HepG2 (cell line): ENCODE results near the gene PROC. TPM values are rescaled to one million over a fixed set of nuclear protein-coding genes. Genes with fewer than 3 reads are reported as not detected.

Experiments
- CEBPG ChIP-seq: IDR thresholded peaks from 2 replicates; pipeline ENCODE4 v1.6.1; 2016
- GTF2F1 ChIP-seq: fragments of 150-350 bp; IDR thresholded peaks from 2 replicates; pipeline ENCODE4 v1.6.1; 2014; ENCODE audit warnings: low read length
- HOMEZ ChIP-seq: IDR thresholded peaks from 2 replicates; pipeline ENCODE4 v1.6.1; 2016; ENCODE audit warnings: low read depth
- IKZF1 ChIP-seq: fragments of 450-650 bp; IDR thresholded peaks from 2 replicates; pipeline ENCODE4 v1.7.1; 2016
- MAZ ChIP-seq, 2 experiments: sonication (generic) in 1 of 2; formaldehyde crosslinking in 1 of 2; IDR thresholded peaks; 2 replicates each; pipeline versions ENCODE4 v1.5.0 to v1.6.1; 2012 to 2020; ENCODE audit warnings: low read depth in 2 of 2, mild to moderate bottlenecking in 2 of 2, borderline replicate concordance in 1 of 2, improper control_type of control experiment in 1 of 2, low read length in 1 of 2, missing genetic modification reagents in 1 of 2, moderate library complexity in 1 of 2
- NFIB ChIP-seq: sonication (generic); formaldehyde crosslinking; IDR thresholded peaks from 2 replicates; pipeline ENCODE4 v1.9.0; 2021; ENCODE audit warnings: missing genetic modification reagents, mild to moderate bottlenecking, borderline replicate concordance
- NR2F6 ChIP-seq, 2 experiments: IDR thresholded peaks; 2 replicates each; pipeline ENCODE4 v1.6.1; 2016; ENCODE audit warnings: antibody characterized with exemption in 1 of 2, mild to moderate bottlenecking in 1 of 2
- RARG ChIP-seq: sonication (generic); formaldehyde crosslinking; IDR thresholded peaks from 2 replicates; pipeline ENCODE4 v1.4.0; 2020; ENCODE audit warnings: low read depth, mild to moderate bottlenecking, missing genetic modification reagents
- ZFP82 ChIP-seq: sonication (generic); formaldehyde crosslinking; IDR thresholded peaks from 2 replicates; pipeline ENCODE4 v1.5.1; 2020; ENCODE audit warnings: mild to moderate bottlenecking, missing genetic modification reagents, borderline replicate concordance
- ZIK1 ChIP-seq: sonication (generic); formaldehyde crosslinking; IDR thresholded peaks from 2 replicates; pipeline ENCODE4 v1.5.0; 2020; ENCODE audit warnings: mild to moderate bottlenecking, low read depth, missing genetic modification reagents, borderline replicate concordance
- ZNF121 ChIP-seq: sonication (generic); formaldehyde crosslinking; IDR thresholded peaks from 2 replicates; pipeline ENCODE4 v1.5.0; 2020; ENCODE audit warnings: mild to moderate bottlenecking, missing genetic modification reagents
- ZNF224 ChIP-seq: sonication (generic); formaldehyde crosslinking; IDR thresholded peaks from 2 replicates; pipeline ENCODE4 v1.5.0; 2020; ENCODE audit warnings: mild to moderate bottlenecking, missing genetic modification reagents
- ZNF251 ChIP-seq: sonication (generic); formaldehyde crosslinking; IDR thresholded peaks from 2 replicates; pipeline ENCODE4 v1.9.0; 2021; ENCODE audit warnings: mild to moderate bottlenecking, missing genetic modification reagents
- ZNF44 ChIP-seq: sonication (generic); formaldehyde crosslinking; IDR thresholded peaks from 2 replicates; pipeline ENCODE4 v1.5.1; 2020; ENCODE audit warnings: mild to moderate bottlenecking, missing genetic modification reagents
- ZNF674 ChIP-seq: sonication (generic); formaldehyde crosslinking; IDR thresholded peaks from 2 replicates; pipeline ENCODE4 v1.5.0; 2020; ENCODE audit warnings: low read depth, mild to moderate bottlenecking, missing genetic modification reagents
- ZNF678 ChIP-seq: sonication (generic); formaldehyde crosslinking; IDR thresholded peaks from 2 replicates; pipeline ENCODE4 v1.4.0; 2020; ENCODE audit warnings: mild to moderate bottlenecking, missing genetic modification reagents
- ZNF775 ChIP-seq: sonication (generic); formaldehyde crosslinking; IDR thresholded peaks from 2 replicates; pipeline ENCODE4 v1.4.0; 2020; ENCODE audit warnings: missing genetic modification reagents, mild to moderate bottlenecking, moderate library complexity, borderline replicate concordance
- ZNF782 ChIP-seq: sonication (generic); formaldehyde crosslinking; IDR thresholded peaks from 2 replicates; pipeline ENCODE4 v1.4.0; 2020; ENCODE audit warnings: missing genetic modification reagents, mild to moderate bottlenecking, borderline replicate concordance
- ZNF83 ChIP-seq: sonication (generic); formaldehyde crosslinking; IDR thresholded peaks from 2 replicates; pipeline ENCODE4 v1.4.0; 2020; ENCODE audit warnings: missing genetic modification reagents, mild to moderate bottlenecking, borderline replicate concordance
- ZNF878 ChIP-seq: sonication (generic); formaldehyde crosslinking; IDR thresholded peaks from 2 replicates; pipeline ENCODE4 v1.8.1; 2023; ENCODE audit warnings: mild to moderate bottlenecking, missing genetic modification reagents, moderate library complexity
- ZSCAN29 ChIP-seq: sonication (generic); formaldehyde crosslinking; conservative IDR thresholded peaks from 2 replicates; pipeline ENCODE4 v1.4.0; 2020; ENCODE audit warnings: mild to moderate bottlenecking, missing genetic modification reagents
- polyA plus RNA-seq, 8 experiments: library from polyadenylated mRNA; depleted of rRNA in 3 of 8; stranded (reverse) in 7 of 8; unstranded in 1 of 8; fragments of >200 nt; fragmentation: Illumina TruSeq in 4 of 8; extraction: Trizol in 4 of 8; gene quantifications; 2 replicates each; pipeline versions ENCODE4 v1.2.1 to v1.2.3, GENCODE V29; 2011 to 2016; ENCODE audit warnings: low read depth in 4 of 8, missing spikeins in 1 of 8, mixed read lengths in 1 of 8; ENCODE audit not compliant: insufficient read depth in 1 of 8
- total RNA-seq, 5 experiments: library from RNA; depleted of rRNA; stranded (reverse); fragments of >200 nt; fragmentation: Illumina TruSeq; extraction: Trizol; gene quantifications; 2 replicates each; pipeline ENCODE4 v1.2.3, GENCODE V29; 2016; ENCODE audit warnings: low read depth in 1 of 5
- TF ChIP-seq, protein P1 (sequence below): sonication (generic); formaldehyde crosslinking; IDR thresholded peaks from 2 replicates; pipeline ENCODE4 v1.5.1; 2020; ENCODE audit warnings: missing genetic modification reagents, mild to moderate bottlenecking, borderline replicate concordance
- TF ChIP-seq, protein P2 (sequence below): sonication (generic); formaldehyde crosslinking; IDR thresholded peaks from 2 replicates; pipeline ENCODE4 v1.4.0; 2020; ENCODE audit warnings: missing genetic modification reagents, borderline replicate concordance

PROC gene
- total and polyA plus RNA-seq, 2 of the 13 experiments (the other 11 are each of a cell fraction or from before 2014, with no cell fraction given), result 134 to 185 TPM

DNA sequence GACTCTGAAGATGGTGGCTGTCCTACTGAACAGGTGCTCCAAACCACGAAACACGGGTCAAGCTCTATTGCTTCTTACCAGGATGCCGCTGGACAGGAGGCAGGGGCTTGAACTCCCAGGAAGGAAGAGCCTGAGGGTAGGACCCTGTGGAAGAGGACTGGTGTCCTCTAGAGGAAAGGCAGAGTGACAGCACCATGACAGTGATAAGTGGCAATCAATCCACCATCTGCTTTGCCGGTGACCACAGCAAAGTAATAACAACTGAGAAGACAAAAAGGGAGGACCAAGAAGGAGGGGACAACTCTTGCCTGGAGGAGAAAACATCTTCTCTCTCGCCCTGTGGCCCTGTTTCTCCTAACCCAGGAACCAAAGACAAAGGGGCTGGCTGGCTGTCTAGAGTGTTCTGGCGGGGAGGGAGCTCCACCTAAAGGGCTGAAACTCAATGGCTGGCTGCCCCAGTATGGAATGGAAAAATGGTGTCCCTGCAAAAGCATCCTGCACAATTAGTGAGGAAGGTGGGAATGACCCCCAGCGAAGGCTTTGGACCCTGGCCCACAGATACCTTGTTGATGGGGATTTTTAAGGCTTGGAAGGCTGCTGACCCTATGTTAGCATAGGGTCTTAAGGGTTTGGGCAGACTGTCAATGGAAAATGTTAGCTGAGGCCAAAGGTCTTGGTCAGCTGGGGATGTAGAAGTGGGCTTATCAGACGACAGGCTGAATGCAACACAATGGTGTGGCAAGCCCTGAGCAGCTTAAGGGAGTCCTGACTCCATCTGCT is 35.4 kb downstream of the PROC start (continued):
- TF ChIP-seq NR2F6 (IDR thresholded peaks at IDR 0.05), result peak; percentile 53; the same call in 1 of the 2 replicates
- TF ChIP-seq NR2F6 (CRISPR knock-in tag; IDR thresholded peaks at IDR 0.05), result peak; percentile 29
- TF ChIP-seq, protein P1, sequence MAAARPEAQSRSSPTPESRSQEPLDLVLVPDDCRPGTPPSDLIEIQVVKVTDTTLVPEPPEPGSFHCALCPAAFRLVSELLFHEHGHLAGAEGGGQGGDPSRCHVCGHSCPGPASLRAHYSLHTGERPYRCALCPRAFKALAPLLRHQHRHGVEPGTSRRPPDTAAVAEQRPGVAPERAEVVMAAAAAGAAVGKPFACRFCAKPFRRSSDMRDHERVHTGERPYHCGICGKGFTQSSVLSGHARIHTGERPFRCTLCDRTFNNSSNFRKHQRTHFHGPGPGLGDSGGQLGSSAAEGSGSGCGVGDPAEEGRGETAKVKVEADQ (CRISPR knock-in tag), result 0 out of 2 replicates have a peak, but pooled peaks have one; percentile 55
- TF ChIP-seq MAZ (IDR thresholded peaks at IDR 0.05; ENCODE audit: borderline replicate concordance, low read depth, low read length), result no peak
- TF ChIP-seq MAZ (CRISPR knock-in tag; IDR thresholded peaks at IDR 0.05; ENCODE audit: low read depth), result 0 out of 2 replicates have a peak, but pooled peaks have one; percentile 56
- TF ChIP-seq ZFP82, result no peak
- 0 out of 2 replicates have a peak, but pooled peaks have one; percentile 50 for TF ChIP-seq ZNF224 (CRISPR knock-in tag)
- TF ChIP-seq IKZF1, result no peak
- no peak for TF ChIP-seq ZNF251 (CRISPR knock-in tag)
- 0 out of 2 replicates have a peak, but pooled peaks have one; percentile 65 for TF ChIP-seq ZNF678 (CRISPR knock-in tag)
- TF ChIP-seq, protein P2, sequence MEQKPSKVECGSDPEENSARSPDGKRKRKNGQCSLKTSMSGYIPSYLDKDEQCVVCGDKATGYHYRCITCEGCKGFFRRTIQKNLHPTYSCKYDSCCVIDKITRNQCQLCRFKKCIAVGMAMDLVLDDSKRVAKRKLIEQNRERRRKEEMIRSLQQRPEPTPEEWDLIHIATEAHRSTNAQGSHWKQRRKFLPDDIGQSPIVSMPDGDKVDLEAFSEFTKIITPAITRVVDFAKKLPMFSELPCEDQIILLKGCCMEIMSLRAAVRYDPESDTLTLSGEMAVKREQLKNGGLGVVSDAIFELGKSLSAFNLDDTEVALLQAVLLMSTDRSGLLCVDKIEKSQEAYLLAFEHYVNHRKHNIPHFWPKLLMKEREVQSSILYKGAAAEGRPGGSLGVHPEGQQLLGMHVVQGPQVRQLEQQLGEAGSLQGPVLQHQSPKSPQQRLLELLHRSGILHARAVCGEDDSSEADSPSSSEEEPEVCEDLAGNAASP, result no peak
- TF ChIP-seq NFIB (CRISPR knock-in tag), result no peak
- no peak for TF ChIP-seq ZNF83 (CRISPR knock-in tag)
- TF ChIP-seq ZNF44, result 0 out of 2 replicates have a peak, but pooled peaks have one; percentile 41
- no peak for TF ChIP-seq HOMEZ
- peak; percentile 56; the same call in 1 of the 2 replicates for TF ChIP-seq ZNF775
- peak; percentile 70 for TF ChIP-seq ZNF121 (CRISPR knock-in tag)
- TF ChIP-seq ZNF782 (CRISPR knock-in tag), result 0 out of 2 replicates have a peak, but pooled peaks have one; percentile 36
- TF ChIP-seq ZNF878 (CRISPR knock-in tag), result no peak
- TF ChIP-seq ZIK1 (CRISPR knock-in tag), result 0 out of 2 replicates have a peak, but pooled peaks have one; percentile 44
- no peak for TF ChIP-seq ZNF674 (CRISPR knock-in tag)
- peak; percentile 28 for TF ChIP-seq CEBPG (CRISPR knock-in tag)
- peak; percentile 68; the same call in 1 of the 2 replicates for TF ChIP-seq ZSCAN29 (CRISPR knock-in tag)
- TF ChIP-seq RARG (CRISPR knock-in tag), result peak; percentile 62; the same call in 1 of the 2 replicates
- TF ChIP-seq GTF2F1, result no peak
